ENCODE results near the gene BRSK2.
A peak's percentile ranks its signal among the peaks of the same experiment; 100 is the strongest.
"Not testable (repeated sequence)": the region's sequence is repeated elsewhere in the genome, so short reads cannot be mapped to it uniquely, and the experiment has no call there.

BRSK2 gene

DNA sequence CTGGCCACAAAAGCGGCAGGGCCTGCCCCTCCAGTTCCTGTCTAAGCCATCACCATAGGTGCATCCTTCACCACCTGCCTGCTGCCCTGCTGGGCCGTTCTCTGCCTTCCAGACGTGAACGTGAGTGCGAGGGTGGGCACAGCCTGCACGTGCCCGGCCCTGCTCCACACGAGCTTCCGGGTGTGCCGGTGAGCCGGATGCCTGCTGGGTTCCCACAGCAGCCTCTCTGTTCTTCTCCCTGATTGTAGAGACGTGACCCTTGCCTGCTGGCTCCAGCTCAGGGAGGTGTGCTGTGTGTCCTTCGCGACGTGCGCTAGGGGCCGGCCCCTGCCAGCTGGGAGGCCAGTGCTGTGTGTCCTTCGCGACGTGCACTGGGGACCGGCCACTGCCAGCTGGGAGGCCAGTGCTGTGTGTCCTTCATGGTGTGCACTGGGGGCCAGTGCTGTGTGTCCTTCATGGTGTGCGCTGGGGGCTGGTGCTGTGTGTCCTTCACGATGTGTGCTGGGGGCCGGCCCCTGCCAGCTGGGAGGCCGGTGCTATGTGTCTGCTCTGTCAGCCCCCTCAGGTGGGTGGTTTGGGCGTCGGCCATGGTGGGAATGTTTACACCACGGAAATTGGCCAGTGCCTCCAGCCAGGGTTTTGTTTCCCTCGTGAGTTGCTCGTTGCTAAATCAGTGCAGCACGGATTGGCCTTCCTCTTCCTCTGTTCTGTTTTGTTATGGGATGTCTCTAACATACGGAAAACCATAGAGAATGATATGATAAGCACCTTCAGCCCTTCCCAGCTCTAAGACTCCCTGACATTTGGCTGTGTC is 35.4 kb upstream of the BRSK2 start:
- DNase-seq: no peak

DNA sequence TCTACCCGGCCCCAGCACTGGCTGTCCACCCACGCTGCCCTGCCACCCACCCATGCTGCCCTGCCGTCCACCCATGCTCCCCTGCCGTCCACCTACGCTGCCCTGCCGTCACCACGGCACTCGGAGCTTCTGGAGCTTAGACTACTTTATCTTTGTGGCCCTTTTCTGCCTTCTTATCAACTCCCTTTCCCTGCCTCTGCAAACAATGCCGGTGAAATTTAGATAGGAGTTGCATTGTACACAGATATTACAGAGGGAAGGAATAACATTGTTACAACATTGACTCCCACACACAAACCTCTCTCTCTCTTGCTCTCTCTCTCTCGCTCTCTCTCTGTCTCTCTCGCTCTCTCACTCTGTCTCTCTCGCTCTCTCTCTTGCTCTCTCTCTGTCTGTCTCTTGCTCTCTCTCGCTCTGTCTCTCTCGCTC is 33.7 kb upstream of the BRSK2 start:
- no peak for DNase-seq

DNA sequence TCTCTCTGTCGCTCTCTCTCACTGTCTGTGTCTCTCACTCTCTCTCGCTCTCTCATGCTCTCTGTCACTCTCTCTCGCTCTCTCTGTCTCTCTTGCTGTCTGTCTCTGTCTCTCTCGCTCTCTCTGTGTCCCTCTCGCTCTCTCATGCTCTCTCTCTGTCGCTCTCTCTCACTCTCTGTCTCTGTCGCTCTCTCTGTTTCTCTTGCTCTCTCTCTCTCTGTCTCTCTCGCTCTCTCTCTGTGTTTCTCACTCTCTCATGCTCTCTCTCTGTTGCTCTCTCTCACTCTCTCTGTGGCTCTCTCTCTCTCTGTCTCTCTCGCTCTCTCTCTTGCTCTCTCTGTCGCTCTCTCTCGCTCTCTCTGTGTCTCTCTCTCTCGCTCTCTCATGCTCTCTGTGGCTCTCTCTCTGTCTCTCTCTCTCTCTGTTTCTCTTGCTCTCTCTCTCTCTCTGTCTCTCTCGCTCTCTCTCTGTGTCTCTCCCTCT is 33.2 kb upstream of the BRSK2 start:
- DNase-seq: no peak

DNA sequence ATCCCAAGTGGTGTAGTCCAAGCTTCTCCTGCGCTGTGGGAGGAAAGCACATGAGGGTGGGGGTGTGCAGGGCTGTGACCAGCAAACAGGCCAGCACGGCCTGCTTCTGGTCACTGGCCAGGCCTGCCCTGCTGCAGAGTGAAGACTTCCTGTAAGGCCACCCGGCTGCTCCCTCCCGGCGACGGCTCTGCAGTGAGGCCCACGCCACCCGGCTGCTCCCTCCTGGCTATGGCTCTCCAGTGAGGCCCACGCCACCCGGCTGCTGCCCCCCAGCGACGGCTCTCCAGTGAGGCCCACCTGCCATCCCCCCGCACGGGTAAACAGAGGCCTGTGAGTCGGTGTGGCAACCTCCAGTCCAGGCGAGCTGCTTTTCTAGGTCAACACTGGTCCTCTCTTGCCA is 31.4 kb upstream of the BRSK2 start:
- no peak for DNase-seq

DNA sequence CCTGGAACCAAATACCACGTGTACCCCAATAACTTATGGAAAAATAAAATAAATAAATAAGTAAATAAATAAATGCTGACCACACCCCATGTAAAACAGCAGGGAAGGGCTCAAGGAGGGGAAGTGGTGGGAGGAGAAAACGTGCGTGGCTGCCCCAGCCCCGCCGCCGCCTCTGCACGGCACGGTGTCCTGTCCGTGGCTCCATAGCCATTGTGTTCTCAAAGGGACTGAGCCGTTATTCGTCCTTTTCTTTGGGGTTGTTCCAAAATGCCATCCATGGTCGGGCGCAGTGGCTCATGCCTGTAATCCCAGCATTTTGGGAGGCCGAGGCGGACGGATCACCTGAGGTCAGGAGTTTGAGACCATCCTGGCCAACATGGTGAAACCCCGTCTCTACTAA is 30.8 kb upstream of the BRSK2 start:
- not testable (repeated sequence) for DNase-seq

DNA sequence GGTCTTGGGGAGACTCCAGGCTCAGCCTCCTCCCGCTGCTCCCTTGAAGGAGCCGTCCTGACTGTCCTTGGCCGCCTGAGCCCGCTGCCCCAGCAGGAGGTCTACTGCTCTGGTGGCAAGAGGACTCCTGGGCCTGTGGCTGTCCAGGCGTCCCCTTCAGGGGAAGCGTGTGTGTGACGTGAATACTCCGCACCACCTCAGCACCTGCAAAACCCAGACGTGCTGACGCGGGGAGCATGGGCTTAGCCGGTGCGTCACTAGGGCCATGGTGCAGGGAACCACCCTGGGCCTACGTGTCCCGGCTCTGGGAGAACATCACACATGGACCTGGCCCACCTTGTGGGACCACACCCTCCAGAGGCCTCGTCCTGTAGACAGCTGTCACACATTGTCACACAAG is 30.2 kb upstream of the BRSK2 start:
- DNase-seq: no peak

DNA sequence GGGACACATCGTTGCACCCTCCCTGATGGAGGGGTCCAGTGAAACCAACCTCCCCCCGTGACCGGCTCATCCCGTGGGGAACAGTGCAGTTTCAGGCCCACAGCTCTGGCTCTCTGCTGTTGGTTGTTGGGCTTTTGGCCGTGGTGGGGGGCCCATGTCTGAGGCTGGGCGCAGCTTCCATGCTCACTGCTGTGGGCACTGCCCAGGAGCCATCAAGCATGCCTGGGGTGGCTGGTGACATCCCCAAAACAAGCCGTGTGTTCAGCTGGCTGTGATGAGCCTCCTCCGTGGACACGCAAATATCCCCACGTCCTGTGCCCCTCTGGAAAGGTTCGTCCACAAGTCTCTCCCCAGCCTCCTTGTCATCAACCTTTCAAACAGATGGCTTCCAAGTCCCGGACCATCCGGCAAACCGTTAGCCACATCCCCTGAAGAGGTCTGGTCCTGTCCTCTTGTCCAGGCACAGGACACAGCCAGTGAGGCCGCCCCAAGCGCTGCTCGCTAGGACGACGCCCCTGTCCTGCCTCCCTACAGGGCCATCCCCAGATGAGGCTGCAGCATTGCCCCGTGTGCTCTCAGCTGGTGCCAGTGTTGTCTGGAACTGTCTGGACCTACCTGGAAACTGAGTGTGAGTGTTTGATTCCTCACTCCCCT is 29.4 kb upstream of the BRSK2 start:
- no peak for DNase-seq

DNA sequence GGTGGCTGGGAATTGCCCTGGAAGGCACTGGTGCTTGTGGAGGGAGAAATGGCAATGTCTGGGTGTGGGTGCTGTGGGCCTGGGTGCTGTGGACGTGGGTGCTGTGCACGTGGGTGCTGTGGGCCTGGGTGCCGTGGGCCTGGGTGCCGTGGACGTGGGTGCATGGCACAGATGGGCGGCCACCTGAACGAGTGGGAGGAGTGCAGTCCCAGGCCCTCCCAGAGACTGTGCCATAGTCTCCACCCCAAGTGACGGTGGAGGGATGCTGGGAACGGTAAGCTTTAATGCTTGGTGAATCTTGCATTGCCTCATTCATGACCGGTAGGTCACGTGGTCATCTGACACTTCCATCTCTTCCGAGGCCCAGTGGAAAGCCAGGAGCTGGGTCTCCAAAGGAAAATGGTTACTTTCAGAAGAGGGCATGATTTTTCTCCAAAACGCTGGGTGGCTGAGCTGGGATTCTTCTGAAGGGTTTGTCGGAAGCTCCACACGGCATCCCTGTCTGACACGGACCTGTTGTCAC is 28.8 kb upstream of the BRSK2 start:
- DNase-seq: no peak

DNA sequence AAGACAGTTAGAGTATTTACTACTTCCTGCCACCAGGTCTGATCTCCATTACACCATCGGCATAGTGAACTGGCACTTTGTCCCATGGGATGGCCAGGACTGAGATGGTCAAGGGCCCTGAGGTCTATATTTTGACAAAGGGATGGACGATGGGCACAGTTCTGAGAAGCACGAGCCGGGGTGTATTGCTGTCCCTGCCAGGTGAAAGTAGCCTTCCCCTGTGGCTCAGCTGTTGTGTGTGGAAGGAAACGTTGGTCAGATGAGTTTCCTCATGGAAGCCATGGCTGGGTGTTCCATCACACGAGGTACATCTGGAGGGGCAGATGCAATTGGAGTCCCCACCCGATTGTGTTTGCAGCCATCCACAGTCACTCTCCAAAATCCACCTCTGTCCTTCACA is 27.9 kb upstream of the BRSK2 start:
- DNase-seq: no peak

DNA sequence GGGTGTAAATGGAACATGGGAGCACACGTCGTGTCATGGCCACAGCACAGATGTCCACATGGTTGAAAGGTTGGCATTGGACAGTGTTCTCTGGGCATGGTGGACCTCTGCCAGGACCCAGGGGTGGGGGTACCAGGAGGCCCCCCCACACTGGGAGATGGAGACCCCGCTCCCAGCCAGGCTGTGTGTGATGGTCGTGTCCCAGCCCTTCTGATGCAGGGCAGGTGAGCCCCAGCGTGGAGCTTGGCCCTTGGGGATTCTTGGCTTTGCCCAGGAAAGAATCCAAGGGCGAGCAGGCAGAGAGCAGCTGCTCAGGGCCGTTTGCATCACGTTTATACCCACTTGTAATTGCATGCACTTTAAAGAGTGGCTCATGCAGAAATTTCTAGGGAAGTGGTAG is 22.0 kb upstream of the BRSK2 start:
- no peak for DNase-seq

DNA sequence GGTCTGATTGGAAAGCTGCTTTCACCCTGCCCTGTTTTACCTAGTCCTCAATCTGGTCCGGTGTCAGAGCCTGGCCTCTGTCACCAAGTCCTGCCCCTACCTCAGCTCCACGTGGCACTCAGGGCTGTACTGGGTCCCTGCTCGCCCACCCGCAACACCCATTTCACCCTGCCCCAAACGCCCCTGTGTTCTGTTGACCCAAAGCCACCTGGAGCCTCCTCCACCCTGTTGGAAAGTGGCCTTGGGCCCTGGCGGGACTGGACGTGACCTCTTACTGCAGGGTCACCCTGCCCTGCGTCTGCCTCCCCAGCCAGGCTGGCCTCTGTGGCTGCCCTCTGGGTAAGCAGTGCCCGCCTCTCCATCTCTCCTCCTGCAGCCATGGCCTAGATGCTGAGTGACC is 21.5 kb upstream of the BRSK2 start:
- no peak for DNase-seq

DNA sequence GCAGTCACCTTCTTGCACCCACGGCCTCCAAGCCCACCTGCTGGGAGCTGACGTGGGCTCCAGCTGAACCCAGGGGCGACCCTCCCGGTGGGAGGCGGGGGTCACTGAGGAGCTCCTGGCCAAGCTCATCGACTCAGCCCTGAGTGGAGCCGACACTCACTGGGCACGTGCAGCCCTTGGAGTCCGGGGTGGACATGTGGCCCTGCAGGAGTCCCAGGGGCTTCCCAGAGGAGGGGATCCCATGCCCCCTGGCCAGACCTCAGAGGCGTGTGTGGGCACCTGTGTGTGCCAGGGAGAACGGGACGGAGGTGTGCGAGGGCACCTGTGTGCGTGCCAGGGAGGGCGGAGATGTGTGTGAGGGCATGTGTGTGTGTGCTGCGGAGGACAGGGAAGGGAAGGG is 20.8 kb upstream of the BRSK2 start:
- DNase-seq: no peak

DNA sequence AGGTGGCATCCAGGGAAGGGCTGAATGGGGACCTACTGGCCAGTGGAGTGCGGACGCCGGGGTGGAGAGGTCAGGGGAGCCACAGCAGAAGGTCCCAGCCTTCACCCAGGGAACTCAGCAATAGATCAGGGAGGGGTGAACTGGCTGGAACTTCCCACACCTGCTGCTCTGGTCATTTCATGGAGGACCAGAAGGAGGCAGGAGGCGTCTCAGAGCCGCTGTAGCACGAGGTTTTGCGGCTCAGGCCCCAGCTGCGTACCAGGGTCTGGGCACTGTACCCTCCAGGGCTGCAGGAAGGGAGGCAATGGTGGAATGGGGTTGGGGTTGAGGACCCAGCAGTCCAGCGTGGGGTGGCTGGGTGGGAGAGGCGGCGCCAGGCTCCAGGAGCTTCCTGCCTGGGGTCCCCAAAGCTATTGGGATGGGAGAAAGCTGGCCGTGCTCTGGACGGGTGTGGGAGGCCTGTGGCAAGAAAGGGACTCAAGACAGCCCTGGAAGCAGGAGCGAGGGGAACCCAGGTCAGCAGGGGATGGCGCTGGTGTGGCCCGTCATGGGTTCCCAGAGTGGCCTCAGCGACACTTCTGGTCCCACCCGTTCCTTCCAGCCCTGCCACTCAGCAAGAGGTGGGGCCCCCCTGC is 20.2 kb upstream of the BRSK2 start:
- no peak for DNase-seq

DNA sequence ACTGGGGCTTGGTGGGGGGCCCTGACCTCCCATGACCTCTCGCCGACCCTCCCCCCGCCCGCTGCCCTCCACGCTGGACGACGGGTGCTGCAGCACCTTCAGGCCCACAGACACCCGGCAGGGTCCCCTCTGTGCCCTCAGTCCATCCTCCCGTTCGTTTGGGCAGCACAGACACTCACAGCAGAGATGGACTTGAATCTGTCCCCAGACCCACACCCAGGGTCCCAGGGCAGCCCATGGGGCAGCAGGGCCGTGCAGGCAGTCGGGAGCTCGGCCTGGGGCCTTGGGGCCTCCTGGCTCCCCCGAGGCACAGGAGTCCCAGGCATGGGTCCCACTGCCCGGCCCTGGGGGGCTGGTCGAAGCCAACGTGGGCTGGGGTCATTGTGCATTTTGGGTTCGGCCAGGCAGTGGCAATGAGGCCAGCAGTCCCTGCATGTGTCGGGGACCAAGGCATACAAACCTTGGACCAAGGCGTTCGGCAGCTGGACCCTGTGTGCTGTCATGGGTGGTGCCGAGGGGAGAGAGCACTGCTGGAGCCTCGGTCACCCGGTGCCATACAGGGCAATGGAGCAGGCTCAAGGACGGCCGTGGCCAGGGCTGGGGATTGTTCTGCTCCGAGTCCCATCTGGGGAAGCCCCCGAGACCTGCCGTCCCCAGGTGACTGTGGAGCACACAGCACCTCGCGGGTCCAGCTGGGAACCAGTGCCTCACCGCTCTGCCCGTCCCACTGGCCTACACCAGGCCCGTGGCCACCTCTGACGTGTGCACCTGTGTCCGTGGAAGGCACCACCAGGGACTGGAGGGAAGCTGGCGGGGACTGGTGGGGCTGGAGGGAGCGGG is 19.3 kb upstream of the BRSK2 start:
- DNase-seq: no peak

DNA sequence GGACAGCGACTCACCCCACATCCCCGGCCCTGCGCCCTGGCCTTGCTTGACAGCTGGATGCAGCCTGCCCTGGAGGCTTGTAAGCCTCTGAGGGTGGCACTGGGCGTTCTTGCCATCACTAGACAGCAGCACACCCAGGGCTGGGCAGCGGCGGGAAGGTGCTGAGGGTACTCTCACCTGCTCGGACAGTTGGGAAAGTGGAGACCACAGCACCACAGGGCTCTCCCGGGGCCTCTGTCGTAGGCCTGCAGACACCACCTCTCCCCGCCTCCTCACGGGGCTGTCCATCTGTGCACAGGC is 18.8 kb upstream of the BRSK2 start:
- no peak for DNase-seq

DNA sequence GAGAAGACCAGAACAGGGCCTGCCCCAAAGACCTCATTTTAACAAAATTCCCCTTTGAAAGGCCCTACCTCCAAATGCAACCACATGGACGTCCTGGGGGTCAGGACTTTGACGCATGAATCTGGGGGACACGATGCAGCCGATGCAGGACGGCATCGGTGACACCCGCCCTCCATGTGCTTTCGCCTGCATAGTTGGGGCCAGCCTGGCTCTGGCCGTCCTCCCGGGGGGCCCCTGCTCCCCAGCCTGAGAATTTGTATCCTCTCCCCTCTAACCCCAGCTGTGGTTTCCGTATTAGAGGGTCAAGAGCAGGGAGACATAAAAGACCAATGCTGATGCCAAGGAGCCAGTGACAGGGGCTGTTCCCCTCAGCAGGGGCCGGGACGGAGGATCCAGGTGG is 18.4 kb upstream of the BRSK2 start:
- no peak for DNase-seq

DNA sequence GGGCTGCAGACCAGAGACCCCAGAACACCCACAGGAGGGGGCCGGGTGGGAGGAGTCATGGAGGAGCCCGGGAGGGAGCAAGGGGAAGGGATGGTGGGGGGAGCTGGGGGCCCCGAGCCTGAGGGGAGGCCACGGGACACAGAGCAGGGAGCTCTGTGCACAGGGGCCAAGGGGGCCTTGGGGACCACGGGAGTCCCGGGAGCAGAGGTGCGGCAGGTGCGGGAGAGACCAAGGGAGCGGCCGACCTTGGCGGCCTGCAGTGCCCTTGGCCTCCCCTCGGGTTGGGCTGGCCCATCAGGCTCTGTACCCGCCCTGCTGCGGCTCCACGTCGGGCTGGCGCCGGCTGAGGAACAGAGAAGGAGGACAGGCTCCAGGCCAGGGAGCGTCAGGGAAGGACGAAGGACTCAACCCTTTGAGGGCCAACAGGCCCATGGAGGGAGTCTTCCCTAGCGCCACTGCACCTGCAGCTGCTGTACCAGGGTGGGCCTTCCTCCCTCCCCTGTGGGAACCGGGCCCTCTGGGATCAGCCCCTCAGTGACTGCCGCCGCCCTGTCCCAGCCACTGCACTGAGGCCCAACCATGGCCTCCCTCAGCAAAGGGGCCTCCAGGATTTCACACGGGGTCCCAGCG is 17.8 kb upstream of the BRSK2 start:
- DNase-seq: no peak

DNA sequence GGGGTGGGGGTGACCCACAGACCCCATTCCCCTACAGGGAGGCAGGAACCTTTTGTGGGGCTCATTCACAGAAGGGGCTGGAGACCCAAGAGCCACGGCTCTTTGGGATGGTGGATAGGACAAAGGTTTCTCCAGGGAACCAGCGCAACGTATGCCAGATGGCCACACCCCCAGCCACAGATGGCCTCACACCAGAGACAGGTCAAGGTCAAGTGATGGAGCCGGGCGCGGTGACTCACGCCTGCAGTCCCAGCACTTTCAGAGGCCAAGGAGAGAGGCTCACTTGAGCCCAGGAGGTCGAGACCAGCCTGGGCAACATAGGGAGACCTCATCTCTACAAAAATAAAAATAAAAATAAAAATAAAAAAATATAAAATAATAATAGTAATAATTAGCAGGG is 17.1 kb upstream of the BRSK2 start:
- no peak for DNase-seq

DNA sequence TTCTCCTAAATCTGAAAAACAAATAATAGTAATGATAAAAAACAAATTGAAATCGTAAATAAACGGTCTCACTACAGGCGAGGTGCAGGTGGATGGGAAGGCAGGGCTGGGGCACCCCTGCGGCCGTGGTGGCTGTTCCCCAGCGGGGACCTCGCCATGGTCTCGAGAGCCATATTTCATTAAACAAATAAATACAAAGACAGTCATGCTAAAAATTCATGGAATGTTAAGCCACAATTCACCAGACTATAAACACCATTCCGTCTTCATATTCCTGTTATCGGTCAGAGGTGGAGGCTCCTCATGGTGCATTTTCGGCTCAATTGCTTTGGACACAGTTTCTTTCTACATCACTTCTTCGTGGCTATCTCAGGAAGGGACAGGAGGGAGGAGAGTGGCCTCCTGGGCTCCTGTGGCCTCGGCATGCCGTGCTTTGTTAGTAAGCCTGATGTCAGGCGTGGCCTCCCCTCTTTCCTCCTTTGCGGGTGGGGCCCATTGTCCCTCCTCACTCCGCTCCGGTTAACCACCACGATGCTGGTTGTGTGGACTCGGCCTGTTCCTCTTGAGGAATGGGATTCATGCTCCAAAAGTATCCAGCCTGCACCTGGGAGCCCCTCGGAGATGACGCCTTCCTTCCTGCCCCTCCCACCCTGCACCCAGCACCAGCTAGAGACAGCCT is 16.1 kb upstream of the BRSK2 start:
- DNase-seq: peak; percentile 28

DNA sequence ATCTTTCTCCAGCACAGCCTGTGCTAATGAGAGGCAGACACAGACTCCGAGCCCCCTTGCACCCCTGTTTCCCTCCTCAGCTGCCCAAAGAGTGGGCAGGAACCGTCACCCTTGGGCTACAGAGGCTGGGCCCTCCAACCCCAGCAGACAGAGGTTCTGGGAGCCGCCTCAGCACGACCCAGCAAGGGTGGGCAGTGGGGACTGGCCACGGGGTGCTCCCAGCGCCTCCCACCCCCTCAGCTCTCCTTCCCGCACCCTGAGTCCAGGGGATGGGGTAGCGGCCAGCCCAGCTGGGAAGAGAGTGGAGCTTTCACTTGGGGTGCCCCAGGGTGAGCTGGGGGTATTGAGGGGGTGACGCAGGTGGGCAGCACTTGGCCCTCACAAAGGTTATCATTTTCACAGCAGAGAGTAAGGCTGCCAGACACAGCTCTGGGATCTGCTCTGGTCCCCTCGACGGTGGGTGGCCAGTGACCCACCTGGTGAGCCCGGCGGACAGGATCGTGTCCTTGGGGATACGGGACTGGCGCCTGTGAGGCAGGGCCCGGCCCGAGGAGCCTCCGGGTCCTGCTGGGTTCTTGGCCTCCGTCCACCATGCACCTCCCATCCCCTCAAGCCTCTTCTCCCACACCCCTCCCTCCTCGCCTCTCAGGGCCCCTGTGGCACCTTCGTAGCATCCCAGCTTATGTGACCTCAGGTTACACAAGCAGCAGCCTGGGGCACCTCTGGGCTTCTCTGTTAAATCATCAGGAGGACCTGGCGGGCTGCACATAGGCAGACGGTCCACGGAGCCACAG is 14.4 kb upstream of the BRSK2 start:
- DNase-seq: no peak

DNA sequence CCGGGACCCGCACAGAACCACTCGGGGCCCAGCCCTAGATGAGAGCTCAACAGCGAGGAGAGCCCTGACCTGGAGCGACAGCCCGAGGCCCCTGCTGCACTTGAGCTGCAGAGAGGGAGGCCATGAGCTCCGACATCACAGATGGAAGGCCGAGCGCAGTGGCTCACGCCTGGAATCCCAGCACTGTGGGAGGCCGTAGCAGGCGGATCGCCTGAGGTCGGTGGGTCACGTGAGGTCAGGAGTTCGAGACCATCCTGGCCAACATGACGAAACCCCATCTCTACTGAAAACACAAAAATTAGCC is 13.8 kb upstream of the BRSK2 start:
- DNase-seq: no peak

All from NCI-H526 treated with DMSO at 0.1 percent for 48 hours (cell line).